Fibroblast of lung (primary cell): ENCODE results near the gene COTL1. TPM values are rescaled to one million over a fixed set of nuclear protein-coding genes. Genes with fewer than 3 reads are reported as not detected.

Experiments
- DNase-seq, 2 donors: peaks; one replicate each; pipeline versions ENCODE4 v3.0.0 to v3.0.0-alpha.2; 2010; ENCODE audit warnings: low read depth in 2 of 2
- H2AFZ ChIP-seq: 2 replicates; pipeline ENCODE4 v1.5.1; 2012; ENCODE audit warnings: low read length, control low read depth, inconsistent platforms
- H3K27ac ChIP-seq: 2 replicates; pipeline ENCODE4 v1.5.1; 2011; ENCODE audit warnings: low read length, control low read depth; ENCODE audit not compliant: insufficient read depth
- H3K27me3 ChIP-seq: 2 replicates; pipeline ENCODE4 v1.5.1; 2011; ENCODE audit warnings: mild to moderate bottlenecking, low read length; ENCODE audit not compliant: control insufficient read depth, insufficient read depth
- H3K36me3 ChIP-seq: 2 replicates; pipeline ENCODE4 v1.5.1; 2011; ENCODE audit warnings: low read length; ENCODE audit not compliant: control insufficient read depth, insufficient read depth
- H3K4me1 ChIP-seq: 2 replicates; pipeline ENCODE4 v1.5.1; 2011; ENCODE audit warnings: low read length; ENCODE audit not compliant: control insufficient read depth, insufficient read depth; ENCODE audit errors: extremely low read depth
- H3K4me2 ChIP-seq: 2 replicates; pipeline ENCODE4 v1.5.1; 2011; ENCODE audit warnings: low read length, control low read depth; ENCODE audit not compliant: insufficient read depth; ENCODE audit errors: extremely low read depth
- H3K4me3 ChIP-seq, 4 experiments: fragments of 200-600 bp in 1 of 4; sonication (generic) in 1 of 4; replicated peaks in 1 of 4; 2 replicates each; pipeline ENCODE4 v1.5.1; 2011 to 2016; ENCODE audit warnings: low read length in 4 of 4, low read depth in 3 of 4, mild to moderate bottlenecking in 3 of 4, control low read depth in 2 of 4, inconsistent platforms in 1 of 4, mixed read lengths in 1 of 4; ENCODE audit not compliant: insufficient read depth in 1 of 4; ENCODE audit errors: control extremely low read depth in 1 of 4
- H3K79me2 ChIP-seq: 2 replicates; pipeline ENCODE4 v1.5.1; 2012; ENCODE audit warnings: mild to moderate bottlenecking, low read length, inconsistent platforms; ENCODE audit not compliant: control insufficient read depth, insufficient read depth
- H3K9ac ChIP-seq: 2 replicates; pipeline ENCODE4 v1.5.1; 2011; ENCODE audit warnings: mild to moderate bottlenecking, low read length, control low read depth; ENCODE audit not compliant: insufficient read depth
- H3K9me3 ChIP-seq: 2 replicates; pipeline ENCODE4 v1.5.1; 2012; ENCODE audit warnings: low read depth, low read length; ENCODE audit not compliant: control insufficient read depth, insufficient read depth
- H4K20me1 ChIP-seq: 2 replicates; pipeline ENCODE4 v1.5.1; 2011; ENCODE audit warnings: low read length; ENCODE audit not compliant: control insufficient read depth, insufficient read depth; ENCODE audit errors: extremely low read depth
- CTCF ChIP-seq, 2 donors: IDR thresholded peaks in 1 of 2; conservative IDR thresholded peaks in 1 of 2; 1 replicate in 1 of 2; 2 replicates in 1 of 2; pipeline ENCODE4 v1.5.1; 2011 to 2012; ENCODE audit warnings: low read length in 2 of 2, control low read depth in 1 of 2, inconsistent platforms in 1 of 2, low read depth in 1 of 2, mild to moderate bottlenecking in 1 of 2
- EZH2 ChIP-seq: IDR thresholded peaks from 2 replicates; pipeline ENCODE4 v1.5.1; 2012; ENCODE audit warnings: low read length, control low read depth, mild to moderate bottlenecking; ENCODE audit errors: missing control alignments
- polyA plus RNA-seq, 2 donors: library from polyadenylated mRNA; depleted of rRNA in 1 of 2; stranded (reverse) in 1 of 2; unstranded in 1 of 2; fragments of >200 nt; gene quantifications; 2 replicates each; pipeline ENCODE4 v1.2.1, GENCODE V29; 2011 to 2012; ENCODE audit warnings: missing spikeins in 1 of 2
- total RNA-seq: library from RNA; depleted of rRNA; stranded (reverse); fragments of >200 nt; gene quantifications from 2 replicates; pipeline ENCODE4 v1.2.1, GENCODE V29; 2014

COTL1 gene
- total and polyA plus RNA-seq, 2 donors (not counting 1 experiment from before 2014, with no cell fraction given) = 103 to 192 TPM

GRCh38 chr16:84631153-84631466, 13.2 kb upstream of the COTL1 start:
- no peak overlapping the region for H3K4me2 ChIP-seq
- no peaks in the 10 kb centered on the region for H3K9me3 ChIP-seq
- no peaks in the 10 kb centered on the region for H4K20me1 ChIP-seq
- H2AFZ ChIP-seq = no peak overlapping the region
- DNase-seq = no peak
- TF ChIP-seq EZH2 (no peak), CTCF (conservative IDR thresholded peaks at IDR 0.05 in 1 of 2, IDR thresholded peaks at IDR 0.05 in 1 of 2; ENCODE audit: low read depth in 1 of 2, low read length in 2 of 2) (no peak)
- H3K9ac ChIP-seq = no peak overlapping the region
- no peaks in the 10 kb centered on the region for H3K27me3 ChIP-seq
- no peak overlapping the region for H3K4me3 ChIP-seq
- peaks cover 3% of the 10 kb centered on the region for H3K4me1 ChIP-seq
- no peaks in the 10 kb centered on the region for H3K36me3 ChIP-seq
- H3K27ac ChIP-seq = no peak overlapping the region
- no peaks in the 10 kb centered on the region for H3K79me2 ChIP-seq

- TF ChIP-seq CTCF (conservative IDR thresholded peaks at IDR 0.05 in 1 of 2, IDR thresholded peaks at IDR 0.05 in 1 of 2; ENCODE audit: low read depth in 1 of 2, low read length in 2 of 2) (no peak), EZH2 (no peak)
- Histone ChIP-seq H3K9ac (no peak overlapping the region), H3K36me3 (no peaks in the 10 kb centered on the region), H4K20me1 (no peaks in the 10 kb centered on the region), H3K27me3 (no peaks in the 10 kb centered on the region), H3K79me2 (no peaks in the 10 kb centered on the region), H3K4me1 (peaks cover 3% of the 10 kb centered on the region), H3K4me2 (no peak overlapping the region), H3K9me3 (no peaks in the 10 kb centered on the region), H3K27ac (no peak overlapping the region), H2AFZ (no peak overlapping the region), H3K4me3 (no peak overlapping the region)
- no peak for DNase-seq
Observed at GRCh38 chr16:84630446-84631152, 12.7 kb upstream of the COTL1 start.

GRCh38 chr16:84630009-84630408, 12.1 kb upstream of the COTL1 start:
- Histone ChIP-seq H4K20me1 (no peaks in the 10 kb centered on the region), H3K9me3 (no peaks in the 10 kb centered on the region), H3K27ac (no peak overlapping the region), H3K4me2 (no peak overlapping the region), H3K27me3 (no peaks in the 10 kb centered on the region), H3K79me2 (no peaks in the 10 kb centered on the region), H3K4me3 (no peak overlapping the region), H2AFZ (no peak overlapping the region), H3K4me1 (peaks cover 3% of the 10 kb centered on the region), H3K36me3 (no peaks in the 10 kb centered on the region), H3K9ac (no peak overlapping the region)
- no peak for DNase-seq
- TF ChIP-seq EZH2 (no peak), CTCF (conservative IDR thresholded peaks at IDR 0.05 in 1 of 2, IDR thresholded peaks at IDR 0.05 in 1 of 2; ENCODE audit: low read depth in 1 of 2, low read length in 2 of 2) (no peak)
